PC-9 (cell line): ENCODE results near the gene KANSL3.

Experiments
- EZH2 ChIP-seq: fragments of 200-600 bp; sonication (generic); IDR thresholded peaks from 2 replicates; pipeline ENCODE4 v1.8.0; 2017; ENCODE audit warnings: antibody characterized with exemption, low read depth
- TF ChIP-seq, protein P1 (sequence below): fragments of 200-600 bp; sonication (generic); conservative IDR thresholded peaks from 2 replicates; pipeline ENCODE4 v1.6.1; 2017; ENCODE audit warnings: mixed run types, antibody characterized with exemption, mild to moderate bottlenecking, moderate library complexity

DNA sequence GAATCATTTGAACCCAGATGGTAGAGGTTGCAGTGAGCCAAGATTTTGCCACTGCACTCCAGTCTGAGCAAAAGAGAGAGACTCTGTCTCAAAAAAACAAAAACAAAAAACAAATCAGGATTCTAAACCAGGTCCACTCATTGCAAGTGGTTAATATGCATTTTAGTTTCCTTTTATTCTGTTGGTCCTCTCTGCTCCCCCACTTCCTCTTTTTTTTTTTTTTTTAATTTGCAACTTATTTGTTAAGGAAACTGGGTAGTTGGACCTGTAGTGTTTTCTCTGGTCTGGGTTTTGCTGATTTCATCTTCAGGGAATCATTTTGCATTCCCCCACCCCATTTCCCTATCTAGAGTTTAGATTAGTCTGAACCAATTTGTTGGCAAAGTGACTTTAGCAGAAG lies 18.4 kb upstream of the KANSL3 start:
- TF ChIP-seq, protein P1, sequence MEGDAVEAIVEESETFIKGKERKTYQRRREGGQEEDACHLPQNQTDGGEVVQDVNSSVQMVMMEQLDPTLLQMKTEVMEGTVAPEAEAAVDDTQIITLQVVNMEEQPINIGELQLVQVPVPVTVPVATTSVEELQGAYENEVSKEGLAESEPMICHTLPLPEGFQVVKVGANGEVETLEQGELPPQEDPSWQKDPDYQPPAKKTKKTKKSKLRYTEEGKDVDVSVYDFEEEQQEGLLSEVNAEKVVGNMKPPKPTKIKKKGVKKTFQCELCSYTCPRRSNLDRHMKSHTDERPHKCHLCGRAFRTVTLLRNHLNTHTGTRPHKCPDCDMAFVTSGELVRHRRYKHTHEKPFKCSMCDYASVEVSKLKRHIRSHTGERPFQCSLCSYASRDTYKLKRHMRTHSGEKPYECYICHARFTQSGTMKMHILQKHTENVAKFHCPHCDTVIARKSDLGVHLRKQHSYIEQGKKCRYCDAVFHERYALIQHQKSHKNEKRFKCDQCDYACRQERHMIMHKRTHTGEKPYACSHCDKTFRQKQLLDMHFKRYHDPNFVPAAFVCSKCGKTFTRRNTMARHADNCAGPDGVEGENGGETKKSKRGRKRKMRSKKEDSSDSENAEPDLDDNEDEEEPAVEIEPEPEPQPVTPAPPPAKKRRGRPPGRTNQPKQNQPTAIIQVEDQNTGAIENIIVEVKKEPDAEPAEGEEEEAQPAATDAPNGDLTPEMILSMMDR = no peak
- no peak for TF ChIP-seq EZH2
